Measurements from ENCODE around the gene SLC28A2.

SLC28A2 gene

GRCh38 chr15:45224621-45225217 is 27.3 kb upstream of the SLC28A2 start:
- no peak overlapping the region for H3K4me3 ChIP-seq (ENCODE audit: low read length)
- no peak for DNase-seq (ENCODE audit: low read depth)
- TF ChIP-seq CTCF (conservative IDR thresholded peaks at IDR 0.05; ENCODE audit: low read length), result no peak

GRCh38 chr15:45225506-45226273 is 26.3 kb upstream of the SLC28A2 start:
- DNase-seq (ENCODE audit: low read depth), result no peak

GRCh38 chr15:45228931-45229330 is 23.1 kb upstream of the SLC28A2 start:
- no peak for TF ChIP-seq CTCF (conservative IDR thresholded peaks at IDR 0.05; ENCODE audit: low read length)
- no peak overlapping the region for H3K4me3 ChIP-seq (ENCODE audit: low read length)
- no peak for DNase-seq (ENCODE audit: low read depth)

More at GRCh38 chr15:45225506-45226273, 26.3 kb upstream of the SLC28A2 start:
- no peak overlapping the region for H3K4me3 ChIP-seq (ENCODE audit: low read length)
- no peak for TF ChIP-seq CTCF (conservative IDR thresholded peaks at IDR 0.05; ENCODE audit: low read length)

- no peak for TF ChIP-seq CTCF (conservative IDR thresholded peaks at IDR 0.05; ENCODE audit: low read length)
- H3K4me3 ChIP-seq (ENCODE audit: low read length), result no peak overlapping the region
- DNase-seq (ENCODE audit: low read depth), result no peak
Measured at GRCh38 chr15:45230245-45230965, 21.6 kb upstream of the SLC28A2 start.

GRCh38 chr15:45231132-45231531 is 20.9 kb upstream of the SLC28A2 start:
- H3K4me3 ChIP-seq (ENCODE audit: low read length), result no peak overlapping the region
- no peak for TF ChIP-seq CTCF (conservative IDR thresholded peaks at IDR 0.05; ENCODE audit: low read length)
- no peak for DNase-seq (ENCODE audit: low read depth)

- TF ChIP-seq CTCF (conservative IDR thresholded peaks at IDR 0.05; ENCODE audit: low read length), result no peak
- DNase-seq (ENCODE audit: low read depth), result no peak
- H3K4me3 ChIP-seq (ENCODE audit: low read length), result no peak overlapping the region
Measured at GRCh38 chr15:45231864-45232562, 20.0 kb upstream of the SLC28A2 start.
